BE2C (cell line): ENCODE results near the gene RARG.
A peak's percentile ranks its signal among the peaks of the same experiment; 100 is the strongest.

Experiments
- DNase-seq: peaks from one replicate; pipeline ENCODE4 v3.0.0-alpha.2; 2020
- H3K27me3 ChIP-seq: fragments of 250-450 bp; sonication (Bioruptor Pico); 2 replicates; pipeline ENCODE4 v1.5.1; 2020; ENCODE audit warnings: mild to moderate bottlenecking
- H3K36me3 ChIP-seq: fragments of 250-450 bp; sonication (Bioruptor Pico); 2 replicates; pipeline ENCODE4 v1.5.1; 2020; ENCODE audit warnings: mild to moderate bottlenecking
- H3K4me1 ChIP-seq: fragments of 250-450 bp; sonication (Bioruptor Pico); 2 replicates; pipeline ENCODE4 v1.5.1; 2020
- H3K4me3 ChIP-seq: 2 replicates; pipeline ENCODE4 v1.5.1; 2011; ENCODE audit warnings: low read depth, low read length
- H3K9me3 ChIP-seq: fragments of 250-450 bp; sonication (Bioruptor Pico); 2 replicates; pipeline ENCODE4 v1.5.1; 2020
- TF ChIP-seq, protein P1 (sequence below): IDR thresholded peaks from 2 replicates; pipeline ENCODE4 v1.5.1; 2012; ENCODE audit warnings: mild to moderate bottlenecking, low read depth, low read length

The RARG gene

GRCh38 chr12:53251477-53252348 lies 19.7 kb upstream of the RARG start:
- Histone ChIP-seq H3K27me3 (no peaks in the 10 kb centered on the region), H3K4me1 (no peaks in the 10 kb centered on the region; the same call in 1 of the 2 replicates), H3K4me3 (peak overlapping the region; percentile 86), H3K9me3 (no peaks in the 10 kb centered on the region), H3K36me3 (no peaks in the 10 kb centered on the region)
- DNase-seq = peak; percentile 88
- TF ChIP-seq, protein P1, sequence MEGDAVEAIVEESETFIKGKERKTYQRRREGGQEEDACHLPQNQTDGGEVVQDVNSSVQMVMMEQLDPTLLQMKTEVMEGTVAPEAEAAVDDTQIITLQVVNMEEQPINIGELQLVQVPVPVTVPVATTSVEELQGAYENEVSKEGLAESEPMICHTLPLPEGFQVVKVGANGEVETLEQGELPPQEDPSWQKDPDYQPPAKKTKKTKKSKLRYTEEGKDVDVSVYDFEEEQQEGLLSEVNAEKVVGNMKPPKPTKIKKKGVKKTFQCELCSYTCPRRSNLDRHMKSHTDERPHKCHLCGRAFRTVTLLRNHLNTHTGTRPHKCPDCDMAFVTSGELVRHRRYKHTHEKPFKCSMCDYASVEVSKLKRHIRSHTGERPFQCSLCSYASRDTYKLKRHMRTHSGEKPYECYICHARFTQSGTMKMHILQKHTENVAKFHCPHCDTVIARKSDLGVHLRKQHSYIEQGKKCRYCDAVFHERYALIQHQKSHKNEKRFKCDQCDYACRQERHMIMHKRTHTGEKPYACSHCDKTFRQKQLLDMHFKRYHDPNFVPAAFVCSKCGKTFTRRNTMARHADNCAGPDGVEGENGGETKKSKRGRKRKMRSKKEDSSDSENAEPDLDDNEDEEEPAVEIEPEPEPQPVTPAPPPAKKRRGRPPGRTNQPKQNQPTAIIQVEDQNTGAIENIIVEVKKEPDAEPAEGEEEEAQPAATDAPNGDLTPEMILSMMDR = peak; percentile 51

DNA sequence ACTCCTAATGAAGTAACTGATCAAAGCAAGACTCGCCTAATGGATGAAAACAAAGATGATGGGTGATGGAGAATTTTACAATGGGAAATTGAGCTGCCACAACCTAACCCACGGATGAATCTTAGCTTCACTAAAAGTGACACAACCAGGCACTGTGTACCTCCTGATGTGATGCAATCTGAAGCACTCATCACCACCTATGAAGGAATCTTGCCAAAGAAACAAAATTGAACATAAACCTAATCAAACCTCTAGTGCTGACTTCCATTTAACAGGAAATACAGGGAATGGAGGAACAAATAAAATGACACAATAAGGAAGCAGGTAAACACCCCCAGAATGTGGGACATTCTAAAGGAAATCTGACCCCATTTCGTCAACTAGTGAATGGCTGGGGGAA lies 13.3 kb upstream of the RARG start:
- TF ChIP-seq, protein P1 = no peak

DNA sequence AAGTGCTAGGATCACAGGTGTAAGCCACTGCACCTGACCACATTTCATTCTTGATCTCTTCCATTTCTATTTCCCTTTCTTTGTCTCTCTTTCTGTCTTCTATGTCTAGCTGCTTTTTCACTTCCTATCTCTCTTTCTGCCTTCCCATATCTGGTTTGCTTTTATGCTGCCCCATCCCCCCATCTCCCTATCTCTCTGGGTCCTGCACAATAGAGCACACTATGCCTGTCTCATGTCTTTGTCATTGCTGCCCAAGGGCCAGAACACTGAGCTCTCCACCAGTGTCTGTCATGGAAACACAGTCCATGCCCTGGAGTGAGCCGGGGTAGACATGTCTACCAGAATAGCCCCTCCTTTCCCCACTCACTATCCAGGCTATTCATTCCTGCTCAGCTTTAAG lies 12.3 kb upstream of the RARG start:
- Histone ChIP-seq H3K4me1 (peaks cover 5% of the 10 kb centered on the region), H3K36me3 (no peaks in the 10 kb centered on the region), H3K9me3 (no peaks in the 10 kb centered on the region), H3K27me3 (no peaks in the 10 kb centered on the region), H3K4me3 (no peak overlapping the region)
- TF ChIP-seq, protein P1 = no peak
- DNase-seq = peak; percentile 43

More for the DNA sequence above, 13.3 kb upstream of the RARG start:
- no peak for DNase-seq
- no peak overlapping the region for H3K4me3 ChIP-seq
- H3K4me1 ChIP-seq = peaks cover 5% of the 10 kb centered on the region
- H3K27me3 ChIP-seq = no peaks in the 10 kb centered on the region
- no peaks in the 10 kb centered on the region for H3K9me3 ChIP-seq
- H3K36me3 ChIP-seq = no peaks in the 10 kb centered on the region

DNA sequence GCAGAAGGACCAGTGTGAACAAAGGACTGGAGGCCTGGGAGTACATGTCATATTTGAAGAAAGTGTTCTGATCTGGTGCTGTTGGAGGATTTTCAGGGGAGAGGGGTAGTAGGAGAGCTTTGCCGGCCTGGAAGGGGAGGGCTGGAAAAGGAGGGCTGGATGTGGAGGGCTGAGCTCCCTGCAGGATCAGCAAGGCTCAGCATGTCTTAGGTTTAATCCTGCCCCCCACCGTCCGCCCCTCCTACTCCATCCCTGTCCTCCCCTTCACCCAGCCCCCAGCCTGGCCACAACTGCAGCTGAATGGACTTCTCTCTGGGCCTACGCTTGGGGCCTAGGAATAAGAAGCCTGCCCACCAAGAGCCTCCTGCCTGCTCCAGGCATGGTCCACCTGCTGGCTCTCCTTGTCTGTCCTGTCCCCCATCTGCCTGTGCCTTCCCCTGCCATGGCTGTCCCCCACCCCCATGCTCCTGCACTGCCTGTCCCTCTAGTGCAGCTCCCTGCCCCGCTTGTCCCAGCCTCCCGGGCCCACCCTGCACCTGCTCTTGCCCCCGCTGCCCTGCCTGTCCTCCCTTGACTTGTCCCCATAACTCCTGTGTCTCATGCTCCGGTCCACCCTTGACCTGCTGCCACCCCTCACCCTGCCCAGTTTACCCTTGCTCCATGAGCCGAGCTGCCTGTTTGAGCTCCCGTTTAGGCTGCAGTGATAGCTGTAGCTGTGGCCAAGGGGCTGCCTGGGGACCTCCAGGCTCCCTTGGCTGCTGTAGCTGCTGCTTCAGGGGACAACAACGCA lies 9.8 kb upstream of the RARG start:
- Histone ChIP-seq H3K9me3 (no peaks in the 10 kb centered on the region), H3K36me3 (no peaks in the 10 kb centered on the region), H3K4me1 (peaks cover 5% of the 10 kb centered on the region), H3K4me3 (no peak overlapping the region), H3K27me3 (no peaks in the 10 kb centered on the region)
- TF ChIP-seq, protein P1 = no peak
- DNase-seq = no peak

DNA sequence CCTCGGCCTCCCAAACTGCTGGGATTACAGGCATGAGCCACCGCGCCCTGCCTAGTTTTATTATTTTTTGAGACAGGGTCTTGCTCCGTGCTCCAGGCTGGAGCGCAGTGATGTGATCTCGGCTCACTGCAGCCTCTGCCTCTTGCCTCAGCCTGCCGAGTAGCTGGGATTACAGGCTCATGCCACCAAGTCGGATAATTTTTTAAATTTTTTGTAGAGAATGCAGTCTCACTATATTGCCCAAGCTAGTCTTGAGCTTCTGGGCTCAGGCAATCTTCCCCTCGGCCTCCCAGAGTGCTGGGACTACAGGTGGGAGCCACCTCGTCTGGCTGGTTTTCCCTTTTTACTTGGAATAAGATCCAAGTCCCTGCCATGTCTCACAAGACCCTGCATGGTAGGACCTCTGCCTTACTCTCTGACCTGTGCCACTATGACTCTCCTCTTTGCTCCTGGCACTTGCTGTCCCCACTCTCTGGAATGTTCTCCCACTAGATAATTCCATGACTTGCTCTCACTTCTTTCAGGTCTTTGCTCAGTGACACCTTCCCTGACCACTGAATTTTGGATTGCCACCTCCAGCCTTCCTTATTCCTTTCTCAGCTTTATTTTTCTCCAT lies 7.7 kb upstream of the RARG start:
- Histone ChIP-seq H3K4me1 (peaks cover 5% of the 10 kb centered on the region), H3K36me3 (no peaks in the 10 kb centered on the region), H3K9me3 (no peaks in the 10 kb centered on the region), H3K4me3 (no peak overlapping the region), H3K27me3 (no peaks in the 10 kb centered on the region)
- TF ChIP-seq, protein P1 = no peak
- no peak for DNase-seq
